Astrocyte of the cerebellum (primary cell): Measurements from ENCODE around the gene NSMCE1.
A peak's percentile ranks its signal among the peaks of the same experiment; 100 is the strongest.

ENCODE experiments used
- DNase-seq: peaks from one replicate; pipeline ENCODE4 v3.0.0-alpha.2; 2011; ENCODE audit warnings: low read depth
- H3K4me3 ChIP-seq: 2 replicates; pipeline ENCODE4 v1.5.1; 2011; ENCODE audit warnings: mild to moderate bottlenecking, low read depth, low read length, moderate library complexity
- CTCF ChIP-seq: IDR thresholded peaks from 2 replicates; pipeline ENCODE4 v1.5.1; 2012; ENCODE audit warnings: low read length, low read depth, moderate library complexity, mild to moderate bottlenecking; ENCODE audit errors: missing control alignments
- in situ Hi-C: cut with HindIII; loops from 2 replicates; pipeline ENCODE4 v1.10.0; 2017; ENCODE audit warnings: low sequenced_read_pairs

NSMCE1 gene

GRCh38 chr16:27268376-27269299 is at the start of gene NSMCE1:
Gene NSMCE1, minus strand, starts transcription at chr16:27268772. Its CDS starts 11,202 bp downstream, at chr16:27257570.
- in situ Hi-C loops = no loop called here
- TF ChIP-seq CTCF = peak; percentile 37
- DNase-seq = peak; percentile 91

GRCh38 chr16:27317738-27318391 is 49.3 kb upstream of the NSMCE1 start:
- H3K4me3 ChIP-seq = no peak overlapping the region
- no peak for TF ChIP-seq CTCF
- in situ Hi-C loops = no loop called here
- no peak for DNase-seq

More at GRCh38 chr16:27268376-27269299, at the start of gene NSMCE1:
- peak within 1 kb of the TSS; percentile 80 for H3K4me3 ChIP-seq

GRCh38 chr16:27317320-27317719 is 48.7 kb upstream of the NSMCE1 start:
- in situ Hi-C loops = no loop called here
- no peak overlapping the region for H3K4me3 ChIP-seq
- no peak for DNase-seq

GRCh38 chr16:27316038-27316680 is 47.6 kb upstream of the NSMCE1 start:
- in situ Hi-C loops = no loop called here
- H3K4me3 ChIP-seq = peak overlapping the region; percentile 66
- DNase-seq = no peak
- no peak for TF ChIP-seq CTCF

More at GRCh38 chr16:27317320-27317719, 48.7 kb upstream of the NSMCE1 start:
- TF ChIP-seq CTCF = no peak

- DNase-seq = no peak
- in situ Hi-C loops = no loop called here
- peak overlapping the region; percentile 66 for H3K4me3 ChIP-seq
- TF ChIP-seq CTCF = peak; percentile 16
Measured at GRCh38 chr16:27315333-27316037, 46.9 kb upstream of the NSMCE1 start.

- DNase-seq = no peak
- in situ Hi-C loops = no loop called here
- peak overlapping the region; percentile 66 for H3K4me3 ChIP-seq
- TF ChIP-seq CTCF = no peak
Measured at GRCh38 chr16:27314986-27315332, 46.4 kb upstream of the NSMCE1 start.
